Measurements from ENCODE around the gene ITFG1.

DNA sequence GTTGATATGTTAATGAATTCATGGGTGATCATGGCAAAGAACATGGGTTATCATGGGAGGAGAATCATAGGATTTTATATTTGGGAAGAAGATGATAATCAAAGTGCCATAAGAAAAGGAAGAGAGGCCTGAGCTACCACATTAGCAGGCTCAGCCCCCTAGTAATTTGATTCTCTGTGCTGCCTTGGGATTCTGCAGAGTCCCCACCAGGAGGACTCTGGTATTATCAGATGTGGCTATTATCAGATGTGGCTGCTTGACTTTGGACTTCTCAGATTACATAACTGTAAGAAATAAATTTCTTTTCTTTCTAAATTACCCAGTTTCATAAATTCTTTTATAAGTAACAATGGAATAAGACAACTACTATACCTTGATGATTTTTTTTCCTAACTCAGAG is 137.6 kb downstream of the ITFG1 start:
- TF ChIP-seq CTCF (IDR thresholded peaks at IDR 0.05; ENCODE audit: low read depth, low read length, poor library complexity, severe bottlenecking): no peak
- TF ChIP-seq EZH2phosphoT487 (IDR thresholded peaks at IDR 0.05; ENCODE audit: borderline replicate concordance, low read length): no peak
